ENCODE measurements around the gene CCDC146. TPM values are rescaled to one million over a fixed set of nuclear protein-coding genes. Genes with fewer than 3 reads are reported as not detected.

The CCDC146 gene
- total RNA-seq, 4 donors from 2014 or later = 6.0 to 38.8 (median 24.5) TPM

- no peaks in the 10 kb centered on the region for H3K4me1 ChIP-seq
- no peak for DNase-seq
- no peak overlapping the region for H3K4me3 ChIP-seq
- TF ChIP-seq CTCF (IDR thresholded peaks at IDR 0.05) = no peak
- TF ChIP-seq POLR2A (IDR thresholded peaks at IDR 0.05) = no peak
- no peak overlapping the region for H3K27ac ChIP-seq
- no peaks in the 10 kb centered on the region for H3K36me3 ChIP-seq
- no peaks in the 10 kb centered on the region for H3K9me3 ChIP-seq
- no peaks in the 10 kb centered on the region for H3K27me3 ChIP-seq
Measured at GRCh38 chr7:77320714-77321113, 198.3 kb downstream of the CCDC146 start.

DNA sequence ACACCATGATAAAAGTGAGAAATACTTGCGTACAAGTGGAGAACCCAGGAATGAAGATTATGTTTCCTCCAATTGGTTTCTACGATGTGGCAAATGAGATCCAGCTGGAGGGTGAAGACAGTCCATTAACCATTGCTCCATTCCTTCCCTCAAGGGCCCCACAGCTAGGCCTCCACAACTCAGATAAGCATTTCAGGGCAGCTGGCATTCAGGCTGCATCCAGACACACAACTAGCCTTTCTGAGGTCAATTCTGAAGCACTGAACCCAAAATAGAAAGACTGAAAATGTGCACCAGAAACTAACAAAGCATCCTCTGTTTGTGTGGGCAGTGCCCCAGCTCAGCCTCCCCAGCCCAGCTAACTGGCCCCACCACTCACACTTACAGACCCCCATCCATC lies 198.9 kb downstream of the CCDC146 start:
- TF ChIP-seq POLR2A (IDR thresholded peaks at IDR 0.05) = no peak
- TF ChIP-seq CTCF (IDR thresholded peaks at IDR 0.05) = no peak
- no peak overlapping the region for H3K27ac ChIP-seq
- H3K4me1 ChIP-seq = no peaks in the 10 kb centered on the region
- H3K4me3 ChIP-seq = no peak overlapping the region
- H3K9me3 ChIP-seq = no peaks in the 10 kb centered on the region
- no peaks in the 10 kb centered on the region for H3K36me3 ChIP-seq
- no peak for DNase-seq
- H3K27me3 ChIP-seq = no peaks in the 10 kb centered on the region

DNA sequence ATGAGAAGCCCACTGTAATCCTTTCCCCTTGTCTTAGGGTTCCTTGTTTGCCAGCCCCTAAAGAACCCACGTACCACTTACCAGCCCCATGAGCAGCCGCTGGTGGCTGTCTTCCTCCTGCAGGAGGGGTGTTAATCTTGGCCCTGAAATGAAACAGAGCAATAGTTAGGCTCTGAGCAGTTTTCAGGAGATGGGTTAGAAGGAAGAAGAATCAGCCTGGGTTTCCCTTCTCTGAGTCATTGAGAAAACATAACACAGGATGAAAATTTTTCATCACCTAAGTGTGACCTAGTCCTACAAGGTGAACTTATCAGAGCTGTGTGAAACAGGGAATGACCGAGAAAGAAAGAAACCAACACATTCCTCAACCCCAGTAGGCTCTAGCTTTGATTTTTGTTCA lies 203.7 kb downstream of the CCDC146 start:
- no peaks in the 10 kb centered on the region for H3K36me3 ChIP-seq
- no peak for TF ChIP-seq POLR2A (IDR thresholded peaks at IDR 0.05)
- TF ChIP-seq CTCF (IDR thresholded peaks at IDR 0.05) = no peak
- no peaks in the 10 kb centered on the region for H3K9me3 ChIP-seq
- H3K27me3 ChIP-seq = no peaks in the 10 kb centered on the region
- H3K4me3 ChIP-seq = no peak overlapping the region
- no peak for DNase-seq
- H3K4me1 ChIP-seq = peaks cover 0 to 8% (median 1%) of the 10 kb centered on the region in 4 donors
- peak overlapping the region in 1 of 4 donors; percentile 62 for H3K27ac ChIP-seq

- Histone ChIP-seq H3K27ac (peak overlapping the region in 2 of 4 donors; percentile 15 to 62), H3K4me1 (peaks cover 0 to 8% (median 1%) of the 10 kb centered on the region in 4 donors), H3K4me3 (no peak overlapping the region), H3K27me3 (no peaks in the 10 kb centered on the region), H3K36me3 (no peaks in the 10 kb centered on the region), H3K9me3 (no peaks in the 10 kb centered on the region)
- DNase-seq = no peak
- no peak for TF ChIP-seq POLR2A (IDR thresholded peaks at IDR 0.05)
- TF ChIP-seq CTCF (IDR thresholded peaks at IDR 0.05) = no peak
Measured at GRCh38 chr7:77327067-77327931, 204.9 kb downstream of the CCDC146 start.

- Histone ChIP-seq H3K27ac (peak overlapping the region in 2 of 4 donors; percentile 15 to 62), H3K4me1 (peaks cover 0 to 8% (median 1%) of the 10 kb centered on the region in 4 donors), H3K36me3 (no peaks in the 10 kb centered on the region), H3K4me3 (no peak overlapping the region), H3K27me3 (no peaks in the 10 kb centered on the region), H3K9me3 (no peaks in the 10 kb centered on the region)
- DNase-seq = no peak
- TF ChIP-seq CTCF (IDR thresholded peaks at IDR 0.05) (no peak), POLR2A (IDR thresholded peaks at IDR 0.05) (no peak)
Measured at GRCh38 chr7:77327932-77328628, 205.7 kb downstream of the CCDC146 start.
